ENCODE results near the gene SMARCD3.

The SMARCD3 gene

GRCh38 chr7:151273651-151274390 is 25.3 kb upstream of the SMARCD3 start:
- in situ Hi-C loops (cut with MboI; ENCODE audit: low sequenced_read_pairs): no loop called here

GRCh38 chr7:151272877-151273276 is 24.4 kb upstream of the SMARCD3 start:
- in situ Hi-C loops (cut with MboI; ENCODE audit: low sequenced_read_pairs): no loop called here

- in situ Hi-C loops (cut with MboI; ENCODE audit: low sequenced_read_pairs): no loop called here
These were observed 23.9 kb upstream of the SMARCD3 start for GRCh38 chr7:151272405-151272804.

GRCh38 chr7:151271699-151272355 is 23.3 kb upstream of the SMARCD3 start:
- in situ Hi-C loops (cut with MboI; ENCODE audit: low sequenced_read_pairs): no loop called here

- in situ Hi-C loops (cut with MboI; ENCODE audit: low sequenced_read_pairs): no loop called here
These were observed 21.0 kb upstream of the SMARCD3 start for GRCh38 chr7:151269511-151269910.

- in situ Hi-C loops (cut with MboI; ENCODE audit: low sequenced_read_pairs): no loop called here
These were observed 16.9 kb upstream of the SMARCD3 start for GRCh38 chr7:151265351-151265931.

GRCh38 chr7:151264615-151265014 is 16.1 kb upstream of the SMARCD3 start:
- in situ Hi-C loops (cut with MboI; ENCODE audit: low sequenced_read_pairs): no loop called here

GRCh38 chr7:151261529-151261928 is 13.0 kb upstream of the SMARCD3 start:
- in situ Hi-C loops (cut with MboI; ENCODE audit: low sequenced_read_pairs): no loop called here

- in situ Hi-C loops (cut with MboI; ENCODE audit: low sequenced_read_pairs): no loop called here
These were observed 12.4 kb upstream of the SMARCD3 start for GRCh38 chr7:151260883-151261282.

- in situ Hi-C loops (cut with MboI; ENCODE audit: low sequenced_read_pairs): no loop called here
These were observed 12.0 kb upstream of the SMARCD3 start for GRCh38 chr7:151260471-151260870.

- in situ Hi-C loops (cut with MboI; ENCODE audit: low sequenced_read_pairs): no loop called here
These were observed 9.5 kb upstream of the SMARCD3 start for GRCh38 chr7:151257990-151258389.

- in situ Hi-C loops (cut with MboI; ENCODE audit: low sequenced_read_pairs): no loop called here
These were observed 8.0 kb upstream of the SMARCD3 start for GRCh38 chr7:151256410-151257045.

- in situ Hi-C loops (cut with MboI; ENCODE audit: low sequenced_read_pairs): no loop called here
These were observed 6.9 kb upstream of the SMARCD3 start for GRCh38 chr7:151255390-151255789.

- in situ Hi-C loops (cut with MboI; ENCODE audit: low sequenced_read_pairs): no loop called here
These were observed 6.4 kb upstream of the SMARCD3 start for GRCh38 chr7:151254851-151255250.

- in situ Hi-C loops (cut with MboI; ENCODE audit: low sequenced_read_pairs): no loop called here
These were observed 5.8 kb upstream of the SMARCD3 start for GRCh38 chr7:151254316-151254715.

- in situ Hi-C loops (cut with MboI; ENCODE audit: low sequenced_read_pairs): no loop called here
These were observed 4.6 kb upstream of the SMARCD3 start for GRCh38 chr7:151252961-151253711.

- in situ Hi-C loops (cut with MboI; ENCODE audit: low sequenced_read_pairs): no loop called here
These were observed 4.0 kb upstream of the SMARCD3 start for GRCh38 chr7:151252561-151252835.

- in situ Hi-C loops (cut with MboI; ENCODE audit: low sequenced_read_pairs): no loop called here
These were observed 3.4 kb upstream of the SMARCD3 start for GRCh38 chr7:151251689-151252560.

GRCh38 chr7:151251328-151251688 is 2.8 kb upstream of the SMARCD3 start:
- in situ Hi-C loops (cut with MboI; ENCODE audit: low sequenced_read_pairs): no loop called here
